ENCODE data around the gene MLH1.

DNA sequence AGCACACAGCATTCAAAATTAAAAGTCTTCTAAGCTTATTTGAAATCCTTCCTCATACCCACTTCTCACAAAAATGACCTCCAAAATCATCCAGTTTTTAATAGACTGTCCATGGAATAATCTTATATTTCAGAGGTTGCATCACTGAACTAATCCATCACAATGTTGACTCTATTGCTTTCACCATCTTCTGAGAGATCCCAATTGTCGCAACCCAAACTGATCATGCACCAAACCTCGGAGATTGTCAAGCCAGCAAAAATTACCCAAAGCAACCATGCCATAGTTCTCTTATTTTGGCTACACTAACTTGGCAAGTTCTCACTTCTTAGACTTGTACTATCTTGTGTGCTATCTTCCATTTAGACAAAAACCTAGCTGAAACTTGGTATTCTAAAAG is 105.6 kb downstream of the MLH1 start:
- no peak for TF ChIP-seq POLR2AphosphoS5 (IDR thresholded peaks at IDR 0.05; ENCODE audit: low read depth, low read length)
- TF ChIP-seq, protein P1, sequence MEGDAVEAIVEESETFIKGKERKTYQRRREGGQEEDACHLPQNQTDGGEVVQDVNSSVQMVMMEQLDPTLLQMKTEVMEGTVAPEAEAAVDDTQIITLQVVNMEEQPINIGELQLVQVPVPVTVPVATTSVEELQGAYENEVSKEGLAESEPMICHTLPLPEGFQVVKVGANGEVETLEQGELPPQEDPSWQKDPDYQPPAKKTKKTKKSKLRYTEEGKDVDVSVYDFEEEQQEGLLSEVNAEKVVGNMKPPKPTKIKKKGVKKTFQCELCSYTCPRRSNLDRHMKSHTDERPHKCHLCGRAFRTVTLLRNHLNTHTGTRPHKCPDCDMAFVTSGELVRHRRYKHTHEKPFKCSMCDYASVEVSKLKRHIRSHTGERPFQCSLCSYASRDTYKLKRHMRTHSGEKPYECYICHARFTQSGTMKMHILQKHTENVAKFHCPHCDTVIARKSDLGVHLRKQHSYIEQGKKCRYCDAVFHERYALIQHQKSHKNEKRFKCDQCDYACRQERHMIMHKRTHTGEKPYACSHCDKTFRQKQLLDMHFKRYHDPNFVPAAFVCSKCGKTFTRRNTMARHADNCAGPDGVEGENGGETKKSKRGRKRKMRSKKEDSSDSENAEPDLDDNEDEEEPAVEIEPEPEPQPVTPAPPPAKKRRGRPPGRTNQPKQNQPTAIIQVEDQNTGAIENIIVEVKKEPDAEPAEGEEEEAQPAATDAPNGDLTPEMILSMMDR (IDR thresholded peaks at IDR 0.05; ENCODE audit: control extremely low read depth in 1 of 3, insufficient read depth in 1 of 3, low read depth in 1 of 3, low read length in 3 of 3) = no peak

Data from H1 (cell line).